ENCODE measurements around the gene RASGRF2.

Gene RASGRF2

GRCh38 chr5:81239613-81240012 lies 279.4 kb downstream of the RASGRF2 start:
- no peaks in the 10 kb centered on the region for H3K4me1 ChIP-seq (ENCODE audit: control insufficient read depth, insufficient read depth, low read length)
- no peaks in the 10 kb centered on the region for H3K36me3 ChIP-seq (ENCODE audit: control insufficient read depth, insufficient read depth, low read length)
- 90 to 93% methylated on average over 4 to 5 of the region's 5 CpGs for WGBS, 2 experiments
- H3K27ac ChIP-seq (ENCODE audit: insufficient read depth, low read depth, low read length, poor library complexity, severe bottlenecking) = no peak overlapping the region
- H3K4me3 ChIP-seq (ENCODE audit: insufficient read depth, low read depth, low read length) = no peak overlapping the region
- H3K9me3 ChIP-seq (ENCODE audit: control insufficient read depth, low read length) = no peaks in the 10 kb centered on the region
- H3K27me3 ChIP-seq (ENCODE audit: control insufficient read depth, insufficient read depth, low read length, poor library complexity, severe bottlenecking) = no peaks in the 10 kb centered on the region

- no peak overlapping the region for H3K27ac ChIP-seq (ENCODE audit: insufficient read depth, low read depth, low read length, poor library complexity, severe bottlenecking)
- 74 to 81% methylated on average over 5 of the region's 5 CpGs for WGBS, 2 experiments
Observed at GRCh38 chr5:81241001-81241400, 280.8 kb downstream of the RASGRF2 start.

GRCh38 chr5:81241961-81242648 lies 281.9 kb downstream of the RASGRF2 start:
- H3K27ac ChIP-seq (ENCODE audit: insufficient read depth, low read depth, low read length, poor library complexity, severe bottlenecking) = no peak overlapping the region
- WGBS, 2 experiments = 95 to 96% methylated on average over 8 of the region's 8 CpGs
- no peaks in the 10 kb centered on the region for H3K27me3 ChIP-seq (ENCODE audit: control insufficient read depth, insufficient read depth, low read length, poor library complexity, severe bottlenecking)
- H3K9me3 ChIP-seq (ENCODE audit: control insufficient read depth, low read length) = no peaks in the 10 kb centered on the region
- peaks cover 14% of the 10 kb centered on the region for H3K4me1 ChIP-seq (ENCODE audit: control insufficient read depth, insufficient read depth, low read length)
- H3K4me3 ChIP-seq (ENCODE audit: insufficient read depth, low read depth, low read length) = no peak overlapping the region
- no peaks in the 10 kb centered on the region for H3K36me3 ChIP-seq (ENCODE audit: control insufficient read depth, insufficient read depth, low read length)

More at GRCh38 chr5:81241001-81241400, 280.8 kb downstream of the RASGRF2 start:
- H3K4me1 ChIP-seq (ENCODE audit: control insufficient read depth, insufficient read depth, low read length) = peaks cover 5% of the 10 kb centered on the region
- H3K36me3 ChIP-seq (ENCODE audit: control insufficient read depth, insufficient read depth, low read length) = no peaks in the 10 kb centered on the region
- H3K9me3 ChIP-seq (ENCODE audit: control insufficient read depth, low read length) = no peaks in the 10 kb centered on the region
- no peak overlapping the region for H3K4me3 ChIP-seq (ENCODE audit: insufficient read depth, low read depth, low read length)
- no peaks in the 10 kb centered on the region for H3K27me3 ChIP-seq (ENCODE audit: control insufficient read depth, insufficient read depth, low read length, poor library complexity, severe bottlenecking)

- Histone ChIP-seq H3K4me3 (ENCODE audit: insufficient read depth, low read depth, low read length) (no peak overlapping the region), H3K9me3 (ENCODE audit: control insufficient read depth, low read length) (no peaks in the 10 kb centered on the region), H3K36me3 (ENCODE audit: control insufficient read depth, insufficient read depth, low read length) (no peaks in the 10 kb centered on the region), H3K27ac (ENCODE audit: insufficient read depth, low read depth, low read length, poor library complexity, severe bottlenecking) (no peak overlapping the region), H3K4me1 (ENCODE audit: control insufficient read depth, insufficient read depth, low read length) (peaks cover 22% of the 10 kb centered on the region), H3K27me3 (ENCODE audit: control insufficient read depth, insufficient read depth, low read length, poor library complexity, severe bottlenecking) (no peaks in the 10 kb centered on the region)
- WGBS, 2 experiments = 93 to 96% methylated on average over 4 of the region's 4 CpGs
Observed at GRCh38 chr5:81242906-81243436, 282.8 kb downstream of the RASGRF2 start.

- Histone ChIP-seq H3K36me3 (ENCODE audit: control insufficient read depth, insufficient read depth, low read length) (no peaks in the 10 kb centered on the region), H3K9me3 (ENCODE audit: control insufficient read depth, low read length) (no peaks in the 10 kb centered on the region), H3K27ac (ENCODE audit: insufficient read depth, low read depth, low read length, poor library complexity, severe bottlenecking) (no peak overlapping the region), H3K27me3 (ENCODE audit: control insufficient read depth, insufficient read depth, low read length, poor library complexity, severe bottlenecking) (no peaks in the 10 kb centered on the region), H3K4me1 (ENCODE audit: control insufficient read depth, insufficient read depth, low read length) (peaks cover 26% of the 10 kb centered on the region), H3K4me3 (ENCODE audit: insufficient read depth, low read depth, low read length) (no peak overlapping the region)
- 88 to 90% methylated on average over 4 of the region's 4 CpGs for WGBS, 2 experiments
Observed at GRCh38 chr5:81244451-81244850, 284.3 kb downstream of the RASGRF2 start.

- H3K27me3 ChIP-seq (ENCODE audit: control insufficient read depth, insufficient read depth, low read length, poor library complexity, severe bottlenecking) = no peaks in the 10 kb centered on the region
- H3K9me3 ChIP-seq (ENCODE audit: control insufficient read depth, low read length) = no peaks in the 10 kb centered on the region
- H3K27ac ChIP-seq (ENCODE audit: insufficient read depth, low read depth, low read length, poor library complexity, severe bottlenecking) = no peak overlapping the region
- WGBS, 2 experiments = 91 to 92% methylated on average over 5 of the region's 5 CpGs
- H3K4me3 ChIP-seq (ENCODE audit: insufficient read depth, low read depth, low read length) = no peak overlapping the region
- peaks cover 26% of the 10 kb centered on the region for H3K4me1 ChIP-seq (ENCODE audit: control insufficient read depth, insufficient read depth, low read length)
- no peaks in the 10 kb centered on the region for H3K36me3 ChIP-seq (ENCODE audit: control insufficient read depth, insufficient read depth, low read length)
Observed at GRCh38 chr5:81245871-81246235, 285.7 kb downstream of the RASGRF2 start.

GRCh38 chr5:81246697-81247096 lies 286.5 kb downstream of the RASGRF2 start:
- WGBS, 2 experiments = 80 to 89% methylated on average over 6 of the region's 6 CpGs
- no peaks in the 10 kb centered on the region for H3K27me3 ChIP-seq (ENCODE audit: control insufficient read depth, insufficient read depth, low read length, poor library complexity, severe bottlenecking)
- H3K4me1 ChIP-seq (ENCODE audit: control insufficient read depth, insufficient read depth, low read length) = peaks cover 26% of the 10 kb centered on the region
- H3K36me3 ChIP-seq (ENCODE audit: control insufficient read depth, insufficient read depth, low read length) = no peaks in the 10 kb centered on the region
- no peaks in the 10 kb centered on the region for H3K9me3 ChIP-seq (ENCODE audit: control insufficient read depth, low read length)
- no peak overlapping the region for H3K4me3 ChIP-seq (ENCODE audit: insufficient read depth, low read depth, low read length)
- H3K27ac ChIP-seq (ENCODE audit: insufficient read depth, low read depth, low read length, poor library complexity, severe bottlenecking) = no peak overlapping the region

- H3K4me1 ChIP-seq (ENCODE audit: control insufficient read depth, insufficient read depth, low read length) = peaks cover 26% of the 10 kb centered on the region
- no peaks in the 10 kb centered on the region for H3K27me3 ChIP-seq (ENCODE audit: control insufficient read depth, insufficient read depth, low read length, poor library complexity, severe bottlenecking)
- H3K9me3 ChIP-seq (ENCODE audit: control insufficient read depth, low read length) = no peaks in the 10 kb centered on the region
- no peak overlapping the region for H3K4me3 ChIP-seq (ENCODE audit: insufficient read depth, low read depth, low read length)
- no peak overlapping the region for H3K27ac ChIP-seq (ENCODE audit: insufficient read depth, low read depth, low read length, poor library complexity, severe bottlenecking)
- H3K36me3 ChIP-seq (ENCODE audit: control insufficient read depth, insufficient read depth, low read length) = no peaks in the 10 kb centered on the region
- 69 to 72% methylated on average over 3 of the region's 3 CpGs for WGBS, 2 experiments
Observed at GRCh38 chr5:81247441-81247972, 287.3 kb downstream of the RASGRF2 start.

GRCh38 chr5:81249240-81249639 lies 289.1 kb downstream of the RASGRF2 start:
- WGBS, 2 experiments = 40 to 64% methylated on average over 3 of the region's 4 CpGs
- peaks cover 26% of the 10 kb centered on the region for H3K4me1 ChIP-seq (ENCODE audit: control insufficient read depth, insufficient read depth, low read length)
- H3K27ac ChIP-seq (ENCODE audit: insufficient read depth, low read depth, low read length, poor library complexity, severe bottlenecking) = no peak overlapping the region
- no peaks in the 10 kb centered on the region for H3K36me3 ChIP-seq (ENCODE audit: control insufficient read depth, insufficient read depth, low read length)
- no peak overlapping the region for H3K4me3 ChIP-seq (ENCODE audit: insufficient read depth, low read depth, low read length)
- H3K27me3 ChIP-seq (ENCODE audit: control insufficient read depth, insufficient read depth, low read length, poor library complexity, severe bottlenecking) = no peaks in the 10 kb centered on the region
- H3K9me3 ChIP-seq (ENCODE audit: control insufficient read depth, low read length) = no peaks in the 10 kb centered on the region

GRCh38 chr5:81250004-81250403 lies 289.8 kb downstream of the RASGRF2 start:
- Histone ChIP-seq H3K9me3 (ENCODE audit: control insufficient read depth, low read length) (no peaks in the 10 kb centered on the region), H3K4me3 (ENCODE audit: insufficient read depth, low read depth, low read length) (no peak overlapping the region), H3K27me3 (ENCODE audit: control insufficient read depth, insufficient read depth, low read length, poor library complexity, severe bottlenecking) (no peaks in the 10 kb centered on the region), H3K4me1 (ENCODE audit: control insufficient read depth, insufficient read depth, low read length) (peaks cover 26% of the 10 kb centered on the region), H3K36me3 (ENCODE audit: control insufficient read depth, insufficient read depth, low read length) (no peaks in the 10 kb centered on the region), H3K27ac (ENCODE audit: insufficient read depth, low read depth, low read length, poor library complexity, severe bottlenecking) (no peak overlapping the region)
- WGBS, 2 experiments = 100% methylated on average over 1 of the region's 1 CpG; no CpG with 5 or more reads in 1 of the 2 experiments

Data from ectodermal cell (in vitro differentiated cells).